ENCODE measurements around the gene KCTD1. TPM values are rescaled to one million over a fixed set of nuclear protein-coding genes. Genes with fewer than 3 reads are reported as not detected.

KCTD1 gene
- total RNA-seq, 1 donor from 2014 or later: 1.3 TPM

DNA sequence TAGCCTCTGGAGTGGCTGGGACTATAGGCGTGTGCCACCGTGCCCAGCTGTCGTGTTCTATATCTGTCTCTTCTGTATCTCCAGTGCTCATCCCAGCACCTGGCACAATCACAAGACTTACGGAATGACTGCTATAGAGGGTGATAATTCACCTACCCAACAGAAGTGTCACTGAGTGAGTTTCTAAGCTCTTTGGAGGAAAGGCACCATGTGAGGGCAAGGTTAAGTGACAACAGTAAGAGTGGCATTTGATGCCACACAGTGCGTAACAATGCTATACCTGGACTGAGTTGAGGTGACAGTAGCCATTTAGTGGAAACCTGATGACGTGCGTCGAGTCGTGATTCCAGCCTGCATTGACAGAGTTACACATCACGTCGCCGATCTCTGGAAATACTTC, 89.0 kb downstream of the KCTD1 start:
- H3K9me3 ChIP-seq: no peaks in the 10 kb centered on the region
- H3K4me3 ChIP-seq: no peak overlapping the region
- TF ChIP-seq, protein P1, sequence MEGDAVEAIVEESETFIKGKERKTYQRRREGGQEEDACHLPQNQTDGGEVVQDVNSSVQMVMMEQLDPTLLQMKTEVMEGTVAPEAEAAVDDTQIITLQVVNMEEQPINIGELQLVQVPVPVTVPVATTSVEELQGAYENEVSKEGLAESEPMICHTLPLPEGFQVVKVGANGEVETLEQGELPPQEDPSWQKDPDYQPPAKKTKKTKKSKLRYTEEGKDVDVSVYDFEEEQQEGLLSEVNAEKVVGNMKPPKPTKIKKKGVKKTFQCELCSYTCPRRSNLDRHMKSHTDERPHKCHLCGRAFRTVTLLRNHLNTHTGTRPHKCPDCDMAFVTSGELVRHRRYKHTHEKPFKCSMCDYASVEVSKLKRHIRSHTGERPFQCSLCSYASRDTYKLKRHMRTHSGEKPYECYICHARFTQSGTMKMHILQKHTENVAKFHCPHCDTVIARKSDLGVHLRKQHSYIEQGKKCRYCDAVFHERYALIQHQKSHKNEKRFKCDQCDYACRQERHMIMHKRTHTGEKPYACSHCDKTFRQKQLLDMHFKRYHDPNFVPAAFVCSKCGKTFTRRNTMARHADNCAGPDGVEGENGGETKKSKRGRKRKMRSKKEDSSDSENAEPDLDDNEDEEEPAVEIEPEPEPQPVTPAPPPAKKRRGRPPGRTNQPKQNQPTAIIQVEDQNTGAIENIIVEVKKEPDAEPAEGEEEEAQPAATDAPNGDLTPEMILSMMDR (IDR thresholded peaks at IDR 0.05): no peak
- intact Hi-C loops (cut with DNase I): no loop called here
- no peaks in the 10 kb centered on the region for H3K4me1 ChIP-seq
- no peak overlapping the region for H3K27ac ChIP-seq
- no peak for DNase-seq (ENCODE audit: low spot score in 2 of 2)
- H3K36me3 ChIP-seq: peaks cover 0 to 18% of the 10 kb centered on the region in 2 donors
- no peaks in the 10 kb centered on the region for H3K27me3 ChIP-seq

DNA sequence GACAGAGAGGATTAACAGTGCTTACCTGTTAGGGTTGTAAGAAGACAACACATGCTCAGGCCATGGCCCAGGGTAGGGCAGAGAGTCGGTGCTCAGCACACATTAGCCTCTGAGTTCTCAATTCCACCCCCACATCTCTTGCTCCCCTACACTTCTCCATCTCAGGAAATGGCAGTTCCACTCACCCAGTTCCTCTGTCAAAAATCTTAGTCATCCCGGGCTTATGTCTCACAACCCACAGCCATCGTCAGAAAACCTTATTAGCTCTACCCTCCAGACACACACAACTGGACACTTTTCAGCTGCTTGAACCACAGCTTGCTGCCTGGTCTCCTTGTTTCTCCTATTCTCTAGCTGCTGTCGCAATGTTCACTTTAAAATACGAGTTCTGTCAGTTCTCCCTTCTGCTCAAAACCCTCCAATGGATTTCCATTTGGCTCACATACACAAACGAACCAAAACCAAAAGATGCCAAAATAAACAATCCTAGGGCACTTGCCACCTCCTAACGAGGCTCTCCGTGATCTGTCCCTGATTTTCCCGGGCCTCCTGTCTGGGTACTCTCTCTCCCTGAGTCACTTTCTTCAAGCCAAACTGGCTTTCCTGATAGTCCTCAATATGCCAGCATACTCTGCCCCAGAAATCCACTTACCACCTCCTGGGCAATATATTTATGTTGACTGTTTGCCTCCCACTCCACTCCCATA, 89.7 kb downstream of the KCTD1 start:
- Histone ChIP-seq H3K27ac (no peak overlapping the region), H3K36me3 (peaks cover 0 to 22% of the 10 kb centered on the region in 2 donors), H3K9me3 (no peaks in the 10 kb centered on the region), H3K4me1 (no peaks in the 10 kb centered on the region), H3K27me3 (no peaks in the 10 kb centered on the region), H3K4me3 (no peak overlapping the region)
- no peak for DNase-seq (ENCODE audit: low spot score in 2 of 2)
- intact Hi-C loops (cut with DNase I): no loop called here
- TF ChIP-seq, protein P1 (IDR thresholded peaks at IDR 0.05): no peak

DNA sequence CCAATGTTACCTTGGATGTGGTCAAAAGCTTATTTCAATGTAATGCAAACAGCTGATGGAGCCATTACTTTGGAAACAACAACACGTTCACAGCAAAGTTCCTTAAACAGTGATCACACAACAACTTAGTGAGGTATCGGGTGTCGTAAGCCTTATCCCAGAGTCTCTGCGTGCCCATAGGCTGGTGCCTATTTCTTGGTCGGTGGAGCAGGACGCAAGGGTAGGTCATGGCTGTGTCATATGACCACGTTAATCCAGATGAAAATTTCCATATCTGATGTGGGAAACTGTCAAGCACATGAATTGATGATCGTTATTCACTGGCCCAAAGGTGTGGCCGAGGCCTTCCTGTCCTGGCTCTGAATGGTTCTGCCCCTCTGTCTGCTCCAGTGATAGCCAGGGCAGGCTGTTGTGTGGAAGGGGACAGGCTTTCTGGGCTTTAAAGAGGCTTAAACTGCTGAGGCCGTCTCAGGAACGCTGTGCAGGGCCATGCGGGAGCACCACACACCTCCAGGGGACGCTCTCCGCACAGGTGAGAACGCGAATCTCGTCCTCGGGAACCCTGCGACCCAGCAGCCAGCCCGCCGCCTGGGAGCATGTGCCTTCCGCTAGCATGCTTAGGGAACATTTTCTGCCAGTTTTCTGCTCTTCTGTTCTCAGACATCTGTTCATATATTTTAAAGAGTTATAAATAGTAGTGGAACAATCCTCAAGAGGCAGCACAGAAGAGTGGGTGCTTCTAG, 90.6 kb downstream of the KCTD1 start:
- no peak overlapping the region for H3K27ac ChIP-seq
- no peaks in the 10 kb centered on the region for H3K27me3 ChIP-seq
- intact Hi-C loops (cut with DNase I): no loop called here
- no peaks in the 10 kb centered on the region for H3K9me3 ChIP-seq
- no peaks in the 10 kb centered on the region for H3K4me1 ChIP-seq
- TF ChIP-seq, protein P1 (IDR thresholded peaks at IDR 0.05): no peak
- DNase-seq (ENCODE audit: low spot score in 2 of 2): no peak
- H3K36me3 ChIP-seq: peaks cover 0 to 22% of the 10 kb centered on the region in 2 donors
- no peak overlapping the region for H3K4me3 ChIP-seq

DNA sequence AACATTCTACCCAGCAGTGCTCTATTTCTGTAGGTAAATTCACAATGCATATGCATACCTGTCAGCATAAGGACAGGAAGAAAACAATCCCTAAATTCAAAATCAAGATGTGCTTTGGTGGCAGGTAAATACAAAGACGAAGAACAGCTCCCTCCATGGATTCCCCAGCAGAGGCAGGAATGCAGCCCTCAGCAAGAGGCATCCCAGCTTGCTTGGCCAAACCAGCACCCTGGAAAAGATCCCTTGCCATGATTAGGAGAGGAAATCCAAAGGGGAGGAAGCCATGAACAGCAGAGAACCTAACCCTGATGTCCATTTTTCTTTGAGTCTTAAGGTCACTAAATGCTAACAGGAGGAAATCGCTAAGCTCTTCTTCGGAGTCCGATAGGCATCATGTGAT, 91.2 kb downstream of the KCTD1 start:
- intact Hi-C loops (cut with DNase I): no loop called here
- no peak overlapping the region for H3K4me3 ChIP-seq
- no peaks in the 10 kb centered on the region for H3K27me3 ChIP-seq
- TF ChIP-seq, protein P1 (IDR thresholded peaks at IDR 0.05): no peak
- H3K9me3 ChIP-seq: no peaks in the 10 kb centered on the region
- no peak overlapping the region for H3K27ac ChIP-seq
- peaks cover 0 to 22% of the 10 kb centered on the region in 2 donors for H3K36me3 ChIP-seq
- no peaks in the 10 kb centered on the region for H3K4me1 ChIP-seq
- DNase-seq (ENCODE audit: low spot score in 2 of 2): no peak

DNA sequence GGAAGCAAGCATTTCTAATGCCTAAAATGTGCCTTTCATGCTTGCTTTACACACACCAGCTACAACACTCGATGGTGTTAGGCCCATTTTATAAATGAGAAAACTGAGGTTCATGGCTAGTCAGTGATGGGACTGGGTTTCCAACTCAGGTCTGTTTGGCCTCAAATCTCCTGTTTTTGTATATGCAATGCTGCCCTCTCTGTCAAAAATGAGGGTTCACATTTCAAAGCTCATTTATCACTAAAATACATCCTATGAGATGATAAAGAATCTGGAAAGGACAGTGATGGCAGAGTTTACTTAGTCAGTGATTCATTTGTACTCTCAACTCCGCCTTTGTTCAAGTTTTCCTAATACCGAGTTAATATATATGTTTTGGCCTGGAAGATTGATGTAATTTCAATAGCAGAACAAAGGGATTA, 92.3 kb downstream of the KCTD1 start:
- TF ChIP-seq, protein P1 (IDR thresholded peaks at IDR 0.05): no peak
- H3K4me3 ChIP-seq: no peak overlapping the region
- no peaks in the 10 kb centered on the region for H3K27me3 ChIP-seq
- H3K27ac ChIP-seq: no peak overlapping the region
- H3K4me1 ChIP-seq: no peaks in the 10 kb centered on the region
- intact Hi-C loops (cut with DNase I): no loop called here
- H3K36me3 ChIP-seq: peaks cover 0 to 22% of the 10 kb centered on the region in 2 donors
- DNase-seq (ENCODE audit: low spot score in 2 of 2): no peak
- H3K9me3 ChIP-seq: no peaks in the 10 kb centered on the region
